ENCODE results near the gene FGF19. TPM values are rescaled to one million over a fixed set of nuclear protein-coding genes. Genes with fewer than 3 reads are reported as not detected.
A peak's percentile ranks its signal among the peaks of the same experiment; 100 is the strongest.

FGF19 gene
- not detected in 2 replicates for total RNA-seq

- DNase-seq (ENCODE audit: low read depth in 2 of 2) = no peak
These were observed at the start of gene FGF19 for GRCh38 chr11:69703768-69704507. Gene FGF19 (minus strand): TSS chr11:69704022. CDS start chr11:69703876, 146 bp downstream.

- DNase-seq (ENCODE audit: low read depth in 2 of 2) = no peak
These were observed 49.1 kb upstream of the FGF19 start for GRCh38 chr11:69752890-69753289.

- DNase-seq (ENCODE audit: low read depth in 2 of 2) = no peak
These were observed 47.2 kb upstream of the FGF19 start for GRCh38 chr11:69750875-69751597.

- DNase-seq (ENCODE audit: low read depth in 2 of 2) = no peak
These were observed 46.5 kb upstream of the FGF19 start for GRCh38 chr11:69750108-69750850.

- DNase-seq (ENCODE audit: low read depth in 2 of 2) = no peak
These were observed 44.8 kb upstream of the FGF19 start for GRCh38 chr11:69748637-69749036.

GRCh38 chr11:69746752-69747742 lies 43.2 kb upstream of the FGF19 start:
- DNase-seq (ENCODE audit: low read depth in 2 of 2) = no peak

- no peak for DNase-seq (ENCODE audit: low read depth in 2 of 2)
These were observed 42.3 kb upstream of the FGF19 start for GRCh38 chr11:69746140-69746539.

- DNase-seq (ENCODE audit: low read depth in 2 of 2) = no peak
These were observed 41.4 kb upstream of the FGF19 start for GRCh38 chr11:69745201-69745600.

- DNase-seq (ENCODE audit: low read depth in 2 of 2) = peak; percentile 29 to 74
These were observed 40.6 kb upstream of the FGF19 start for GRCh38 chr11:69744435-69744834.

- no peak for DNase-seq (ENCODE audit: low read depth in 2 of 2)
These were observed 31.0 kb upstream of the FGF19 start for GRCh38 chr11:69734841-69735240.

- DNase-seq (ENCODE audit: low read depth in 2 of 2) = no peak
These were observed 30.5 kb upstream of the FGF19 start for GRCh38 chr11:69734367-69734766.

GRCh38 chr11:69732910-69733309 lies 29.1 kb upstream of the FGF19 start:
- no peak for DNase-seq (ENCODE audit: low read depth in 2 of 2)

GRCh38 chr11:69731110-69731509 lies 27.3 kb upstream of the FGF19 start:
- no peak for DNase-seq (ENCODE audit: low read depth in 2 of 2)

- DNase-seq (ENCODE audit: low read depth in 2 of 2) = no peak
These were observed 26.7 kb upstream of the FGF19 start for GRCh38 chr11:69730500-69730899.

- DNase-seq (ENCODE audit: low read depth in 2 of 2) = no peak
These were observed 25.4 kb upstream of the FGF19 start for GRCh38 chr11:69729252-69729651.

GRCh38 chr11:69727266-69727665 lies 23.4 kb upstream of the FGF19 start:
- DNase-seq (ENCODE audit: low read depth in 2 of 2) = no peak

GRCh38 chr11:69726481-69726880 lies 22.7 kb upstream of the FGF19 start:
- DNase-seq (ENCODE audit: low read depth in 2 of 2) = no peak

GRCh38 chr11:69726019-69726418 lies 22.2 kb upstream of the FGF19 start:
- DNase-seq (ENCODE audit: low read depth in 2 of 2) = no peak

- DNase-seq (ENCODE audit: low read depth in 2 of 2) = no peak
These were observed 17.9 kb upstream of the FGF19 start for GRCh38 chr11:69721745-69722144.

GRCh38 chr11:69721106-69721505 lies 17.3 kb upstream of the FGF19 start:
- DNase-seq (ENCODE audit: low read depth in 2 of 2) = no peak

- DNase-seq (ENCODE audit: low read depth in 2 of 2) = no peak
These were observed 15.1 kb upstream of the FGF19 start for GRCh38 chr11:69718912-69719311.
